ENCODE results near the gene SLC18A3. TPM values are rescaled to one million over a fixed set of nuclear protein-coding genes. Genes with fewer than 3 reads are reported as not detected.

The SLC18A3 gene
- total RNA-seq, 1 experiment from 2014 or later = not detected

- peaks cover 2% of the 10 kb centered on the region; the same call in 1 of the 2 replicates for H3K27me3 ChIP-seq (ENCODE audit: control insufficient read depth, insufficient read depth, low read length)
- CTCF ChIA-PET = interaction anchor here (1.3 kb wide), 1 partner anchor 10 kb away, joined by 3 read pairs; no protein-coding TSS in a partner anchor
- intact Hi-C loops (cut with micrococcal nuclease; ENCODE audit: unreplicated experiment) = loop anchor here (10.0 kb wide), 1 partner anchor 318 kb away; no protein-coding TSS in a partner anchor
Measured at GRCh38 chr10:49596836-49597235, 13.3 kb upstream of the SLC18A3 start.

GRCh38 chr10:49597426-49598163 is 12.5 kb upstream of the SLC18A3 start:
- intact Hi-C loops (cut with micrococcal nuclease; ENCODE audit: unreplicated experiment) (loop anchor here (10.0 kb wide), 1 partner anchor 317 kb away; no protein-coding TSS in a partner anchor), in situ Hi-C loops (cut with HindIII; ENCODE audit: low pct_unique_long_range_greater_than_20kb, low sequenced_read_pairs) (no loop called here)
- BruUV-seq (replicated peaks) = no TSS peak
- no peak overlapping the region for H3K4me3 ChIP-seq (ENCODE audit: low read depth in 2 of 2, low read length in 2 of 2)
- CTCF ChIA-PET = no interaction called here
- H3K27me3 ChIP-seq (ENCODE audit: control insufficient read depth, insufficient read depth, low read length) = peaks cover 2% of the 10 kb centered on the region; the same call in 1 of the 2 replicates
- H3K9me3 ChIP-seq (ENCODE audit: control insufficient read depth, insufficient read depth, low read depth, low read length) = no peaks in the 10 kb centered on the region
- H3K36me3 ChIP-seq (ENCODE audit: control insufficient read depth, insufficient read depth, low read length) = no peaks in the 10 kb centered on the region
- TF ChIP-seq, protein P1, sequence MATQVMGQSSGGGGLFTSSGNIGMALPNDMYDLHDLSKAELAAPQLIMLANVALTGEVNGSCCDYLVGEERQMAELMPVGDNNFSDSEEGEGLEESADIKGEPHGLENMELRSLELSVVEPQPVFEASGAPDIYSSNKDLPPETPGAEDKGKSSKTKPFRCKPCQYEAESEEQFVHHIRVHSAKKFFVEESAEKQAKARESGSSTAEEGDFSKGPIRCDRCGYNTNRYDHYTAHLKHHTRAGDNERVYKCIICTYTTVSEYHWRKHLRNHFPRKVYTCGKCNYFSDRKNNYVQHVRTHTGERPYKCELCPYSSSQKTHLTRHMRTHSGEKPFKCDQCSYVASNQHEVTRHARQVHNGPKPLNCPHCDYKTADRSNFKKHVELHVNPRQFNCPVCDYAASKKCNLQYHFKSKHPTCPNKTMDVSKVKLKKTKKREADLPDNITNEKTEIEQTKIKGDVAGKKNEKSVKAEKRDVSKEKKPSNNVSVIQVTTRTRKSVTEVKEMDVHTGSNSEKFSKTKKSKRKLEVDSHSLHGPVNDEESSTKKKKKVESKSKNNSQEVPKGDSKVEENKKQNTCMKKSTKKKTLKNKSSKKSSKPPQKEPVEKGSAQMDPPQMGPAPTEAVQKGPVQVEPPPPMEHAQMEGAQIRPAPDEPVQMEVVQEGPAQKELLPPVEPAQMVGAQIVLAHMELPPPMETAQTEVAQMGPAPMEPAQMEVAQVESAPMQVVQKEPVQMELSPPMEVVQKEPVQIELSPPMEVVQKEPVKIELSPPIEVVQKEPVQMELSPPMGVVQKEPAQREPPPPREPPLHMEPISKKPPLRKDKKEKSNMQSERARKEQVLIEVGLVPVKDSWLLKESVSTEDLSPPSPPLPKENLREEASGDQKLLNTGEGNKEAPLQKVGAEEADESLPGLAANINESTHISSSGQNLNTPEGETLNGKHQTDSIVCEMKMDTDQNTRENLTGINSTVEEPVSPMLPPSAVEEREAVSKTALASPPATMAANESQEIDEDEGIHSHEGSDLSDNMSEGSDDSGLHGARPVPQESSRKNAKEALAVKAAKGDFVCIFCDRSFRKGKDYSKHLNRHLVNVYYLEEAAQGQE (IDR thresholded peaks at IDR 0.05; ENCODE audit: insufficient read depth in 1 of 2, low read depth in 2 of 2, low read length in 1 of 2) = no peak
- no peak for TF ChIP-seq CTCF (IDR thresholded peaks at IDR 0.05)
- TF ChIP-seq POLR2AphosphoS5 (IDR thresholded peaks at IDR 0.05; ENCODE audit: low read depth, low read length) = no peak
- no peak for TF ChIP-seq TCF7L2 (IDR thresholded peaks at IDR 0.05; ENCODE audit: low read depth, low read length)
- DNase-seq (ENCODE audit: low read depth, low spot score) = no peak
- no peak for ATAC-seq
- POLR2A ChIA-PET = no interaction called here
- H3K27ac ChIP-seq (ENCODE audit: low read length) = no peak overlapping the region
- peaks cover 2% of the 10 kb centered on the region; the same call in 1 of the 2 replicates for H3K4me1 ChIP-seq (ENCODE audit: control insufficient read depth, insufficient read depth, low read length)

More at GRCh38 chr10:49596836-49597235, 13.3 kb upstream of the SLC18A3 start:
- Histone ChIP-seq H3K36me3 (ENCODE audit: control insufficient read depth, insufficient read depth, low read length) (no peaks in the 10 kb centered on the region), H3K4me3 (ENCODE audit: low read depth in 2 of 2, low read length in 2 of 2) (no peak overlapping the region), H3K27ac (ENCODE audit: low read length) (no peak overlapping the region), H3K9me3 (ENCODE audit: control insufficient read depth, insufficient read depth, low read depth, low read length) (no peaks in the 10 kb centered on the region), H3K4me1 (ENCODE audit: control insufficient read depth, insufficient read depth, low read length) (peaks cover 2% of the 10 kb centered on the region; the same call in 1 of the 2 replicates)
- in situ Hi-C loops (cut with HindIII; ENCODE audit: low pct_unique_long_range_greater_than_20kb, low sequenced_read_pairs) = no loop called here
- DNase-seq (ENCODE audit: low read depth, low spot score) (no peak), ATAC-seq (no peak)
- TF ChIP-seq TCF7L2 (IDR thresholded peaks at IDR 0.05; ENCODE audit: low read depth, low read length) (no peak), CTCF (IDR thresholded peaks at IDR 0.05) (no peak), SIN3A (IDR thresholded peaks at IDR 0.05; ENCODE audit: borderline replicate concordance, insufficient read depth, low read depth, low read length) (no peak), POLR2AphosphoS5 (IDR thresholded peaks at IDR 0.05; ENCODE audit: low read depth, low read length) (no peak)
- TF ChIP-seq, protein P1 (IDR thresholded peaks at IDR 0.05; ENCODE audit: insufficient read depth in 1 of 2, low read depth in 2 of 2, low read length in 1 of 2) = no peak
- BruUV-seq (replicated peaks) = no TSS peak
- POLR2A ChIA-PET = no interaction called here
